HG02885 (cell line): Measurements from ENCODE around the gene CRHR2.
A peak's percentile ranks its signal among the peaks of the same experiment; 100 is the strongest.
"Not testable (repeated sequence)": the region's sequence is repeated elsewhere in the genome, so short reads cannot be mapped to it uniquely, and the experiment has no call there.

Source experiments
- ATAC-seq: cut with Tn5 transposase; IDR thresholded peaks from one replicate; pipeline ENCODE4 v1.9.1; 2021; ENCODE audit warnings: mild to moderate bottlenecking; ENCODE audit not compliant: unreplicated experiment, poor library complexity

The CRHR2 gene

DNA sequence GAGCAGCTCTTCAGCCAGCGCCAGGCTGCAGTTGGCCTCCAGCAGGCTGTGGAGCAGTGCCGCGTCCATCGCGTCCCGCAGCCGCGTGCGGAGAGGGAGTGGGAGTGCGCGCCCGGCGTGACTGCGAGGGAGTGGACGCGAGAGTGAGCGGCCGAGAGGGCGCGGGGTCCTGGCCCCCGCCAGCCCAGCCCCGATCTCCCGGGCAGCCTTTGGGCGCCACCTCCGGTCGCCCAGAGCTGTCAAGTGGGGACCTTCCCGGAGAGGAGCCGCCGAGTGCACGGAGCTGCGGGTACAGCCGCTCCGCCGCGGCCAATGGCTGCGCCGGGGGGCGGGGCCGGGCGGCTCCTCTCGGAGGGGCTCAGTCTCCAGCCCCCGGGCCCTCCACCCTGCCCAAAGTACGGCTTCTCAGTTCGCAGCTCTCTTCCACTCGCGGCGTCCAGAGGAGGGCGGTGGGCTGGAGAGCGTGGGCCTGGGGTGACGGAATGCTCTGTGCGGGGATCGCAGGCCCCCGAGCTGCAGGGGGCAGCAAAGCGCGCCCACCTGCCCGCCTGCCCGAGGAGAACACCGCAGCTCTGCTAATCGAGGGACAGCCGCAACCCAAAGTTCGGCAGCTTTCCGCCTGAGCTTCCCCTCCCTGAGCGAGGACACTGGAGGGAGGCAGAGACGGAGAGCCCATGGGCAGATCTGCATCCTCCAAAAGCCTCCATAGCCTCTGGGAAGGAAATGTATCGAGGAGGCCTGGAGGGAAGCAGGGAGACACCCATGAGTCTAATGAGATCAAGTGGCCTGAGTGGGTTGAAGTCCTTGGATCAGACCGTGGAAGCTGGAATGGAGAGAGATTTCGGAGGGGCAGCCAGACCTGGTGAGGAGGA lies at the start of gene CRHR2:
TSS of gene CRHR2 (minus strand) at position 245 of the 872 bp plus-strand sequence. CDS start at position 69, 176 bp downstream.
- peak; percentile 44 for ATAC-seq

GRCh38 chr7:30731581-30731980 lies 49.3 kb upstream of the CRHR2 start:
- ATAC-seq = no peak

- no peak for ATAC-seq
Measured at GRCh38 chr7:30730996-30731395, 48.7 kb upstream of the CRHR2 start.

DNA sequence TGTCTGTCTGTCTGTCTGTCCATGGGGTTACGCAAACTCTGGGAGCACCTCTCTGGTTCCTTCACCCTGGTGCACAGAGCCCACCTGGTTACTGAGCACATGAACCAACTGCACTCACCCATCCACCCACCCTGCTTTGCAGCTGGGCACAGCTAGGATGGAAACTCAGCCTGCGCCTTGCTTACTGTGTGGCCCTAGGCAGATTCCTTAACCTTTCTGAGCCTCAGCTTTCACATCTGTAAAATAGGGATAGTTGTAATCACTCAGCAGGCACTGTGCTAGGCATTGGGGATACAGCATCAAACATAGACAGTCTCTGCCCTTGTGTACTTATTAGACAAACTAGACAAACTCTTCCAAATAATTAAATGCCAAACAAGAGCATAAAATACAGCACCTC lies 47.8 kb upstream of the CRHR2 start:
- ATAC-seq = no peak

GRCh38 chr7:30729642-30730041 lies 47.4 kb upstream of the CRHR2 start:
- no peak for ATAC-seq

- ATAC-seq = no peak
Measured at GRCh38 chr7:30728591-30729100, 46.4 kb upstream of the CRHR2 start.

GRCh38 chr7:30727061-30727945 lies 45.0 kb upstream of the CRHR2 start:
- no peak for ATAC-seq

- no peak for ATAC-seq
Measured at GRCh38 chr7:30726296-30727006, 44.2 kb upstream of the CRHR2 start.

DNA sequence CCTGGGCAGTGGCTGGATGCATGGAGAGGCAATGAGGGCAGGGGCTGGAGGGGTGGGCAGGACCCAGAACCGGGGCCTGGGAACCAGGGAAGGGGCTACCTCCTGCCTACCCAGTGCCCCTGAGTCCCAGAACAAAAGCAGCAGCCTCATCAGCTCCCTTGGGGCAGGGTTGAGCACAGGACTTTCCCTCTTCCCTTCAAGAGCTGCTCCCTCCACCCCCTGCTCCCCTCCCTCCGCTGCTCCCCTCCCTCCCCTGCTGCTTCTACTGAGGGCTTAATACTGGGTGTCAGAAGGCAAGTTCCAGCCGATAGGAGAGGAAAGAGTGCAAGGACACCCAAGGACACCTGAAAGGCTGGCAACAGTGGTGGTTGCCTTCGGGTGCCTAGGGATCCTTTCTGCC lies 41.5 kb upstream of the CRHR2 start:
- no peak for ATAC-seq

- ATAC-seq = no peak
Measured at GRCh38 chr7:30722671-30723070, 40.4 kb upstream of the CRHR2 start.

GRCh38 chr7:30722187-30722586 lies 39.9 kb upstream of the CRHR2 start:
- no peak for ATAC-seq

DNA sequence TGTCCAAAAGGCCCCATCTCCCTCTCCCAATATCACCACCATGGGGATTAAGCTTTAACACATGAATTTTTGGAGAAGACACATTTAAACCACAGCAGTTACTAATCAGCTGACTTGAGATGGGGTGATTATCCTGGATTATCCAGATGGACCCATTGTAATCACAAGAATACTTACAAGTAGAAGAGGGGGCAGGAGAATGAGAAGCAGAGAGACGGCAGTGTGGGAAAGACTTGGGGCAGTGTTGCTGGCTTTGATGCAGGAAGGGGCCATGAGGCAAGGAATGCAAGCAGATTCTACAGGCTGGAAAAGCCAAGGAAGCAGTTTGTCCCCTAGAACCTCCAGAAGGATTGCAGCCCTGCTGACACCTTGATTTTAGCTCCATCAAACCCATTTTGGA lies 39.0 kb upstream of the CRHR2 start:
- no peak for ATAC-seq

GRCh38 chr7:30719434-30719833 lies 37.2 kb upstream of the CRHR2 start:
- ATAC-seq = not testable (repeated sequence)

GRCh38 chr7:30717181-30717580 lies 34.9 kb upstream of the CRHR2 start:
- no peak for ATAC-seq

- ATAC-seq = no peak
Measured at GRCh38 chr7:30714129-30714528, 31.9 kb upstream of the CRHR2 start.

- ATAC-seq = no peak
Measured at GRCh38 chr7:30713392-30713791, 31.1 kb upstream of the CRHR2 start.

GRCh38 chr7:30710669-30711068 lies 28.4 kb upstream of the CRHR2 start:
- ATAC-seq = no peak

DNA sequence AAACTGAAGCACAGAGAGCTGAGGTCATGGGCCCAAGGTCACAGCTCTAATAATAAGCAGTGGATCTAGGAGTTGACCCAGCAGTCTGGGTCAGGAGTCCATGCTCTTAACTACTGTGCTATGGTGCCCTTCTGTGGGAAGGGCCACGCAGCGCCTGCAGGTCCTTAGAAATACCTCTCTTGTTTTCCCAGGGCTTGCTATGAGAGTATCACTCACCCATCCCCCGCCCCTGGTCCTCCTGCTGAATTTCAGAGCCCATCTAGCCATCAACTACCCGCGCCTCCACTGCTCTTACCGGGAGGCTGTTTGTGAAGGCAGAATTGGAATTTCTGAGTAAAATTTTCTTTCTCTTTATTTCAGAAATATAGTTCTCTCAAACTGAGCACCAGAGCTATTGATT lies 27.3 kb upstream of the CRHR2 start:
- no peak for ATAC-seq

GRCh38 chr7:30708983-30709382 lies 26.7 kb upstream of the CRHR2 start:
- no peak for ATAC-seq

GRCh38 chr7:30708412-30708811 lies 26.2 kb upstream of the CRHR2 start:
- no peak for ATAC-seq
